ENCODE data around the gene CPN1. TPM values are rescaled to one million over a fixed set of nuclear protein-coding genes. Genes with fewer than 3 reads are reported as not detected.

Gene CPN1
- total RNA-seq, 1 experiment from 2014 or later, result not detected

GRCh38 chr10:100119726-100120125 lies 38.1 kb upstream of the CPN1 start:
- Histone ChIP-seq H3K27ac (ENCODE audit: insufficient read length, low read depth, low read length) (no peak overlapping the region), H4K20me1 (ENCODE audit: control insufficient read depth, insufficient read depth, insufficient read length) (no peaks in the 10 kb centered on the region), H3K14ac (ENCODE audit: insufficient read depth, low read length) (no peak overlapping the region), H3K27me3 (ENCODE audit: insufficient read depth, low read length) (no peaks in the 10 kb centered on the region), H4K5ac (ENCODE audit: insufficient read length, low read depth, low read length) (no peak overlapping the region), H3T11ph (ENCODE audit: low read length) (no peak overlapping the region), H3K79me2 (ENCODE audit: insufficient read depth, low read length) (no peaks in the 10 kb centered on the region), H3K56ac (ENCODE audit: insufficient read length, low read depth, low read length) (no peak overlapping the region), H3K4me2 (ENCODE audit: insufficient read depth, insufficient read length, low read length) (no peak overlapping the region), H2BK5ac (ENCODE audit: insufficient read length, low read length) (no peak overlapping the region), H3K4ac (ENCODE audit: low read depth, low read length) (no peak overlapping the region), H2BK20ac (ENCODE audit: low read depth, low read length, poor library complexity, severe bottlenecking) (no peak overlapping the region), H4K8ac (replicated peaks; ENCODE audit: insufficient read length, low read depth, low read length) (no peak overlapping the region), H4K91ac (ENCODE audit: insufficient read length, low read depth, low read length) (no peak overlapping the region), H2BK120ac (ENCODE audit: low read depth, low read length, poor library complexity, severe bottlenecking) (no peak overlapping the region), H2AK5ac (ENCODE audit: insufficient read length, low read length) (no peak overlapping the region), H3K79me1 (ENCODE audit: insufficient read depth, low read depth, low read length, poor library complexity, severe bottlenecking) (no peaks in the 10 kb centered on the region), H3K9ac (ENCODE audit: extremely low read depth, insufficient read length, low read length) (no peak overlapping the region), H3K4me1 (ENCODE audit: insufficient read depth, low read length) (no peaks in the 10 kb centered on the region), H3K23me2 (ENCODE audit: insufficient read length, low read depth, low read length, poor library complexity, severe bottlenecking) (no peaks in the 10 kb centered on the region), H3K23ac (ENCODE audit: insufficient read length, low read depth, low read length) (no peak overlapping the region), H2BK15ac (ENCODE audit: low read depth, low read length) (no peak overlapping the region), H3K9me3 (ENCODE audit: control insufficient read depth, low read depth, low read length) (no peaks in the 10 kb centered on the region), H2BK12ac (ENCODE audit: insufficient read length, low read depth, low read length) (no peak overlapping the region), H3K18ac (ENCODE audit: insufficient read length, low read depth, low read length) (no peak overlapping the region), H2AFZ (ENCODE audit: low read length) (no peak overlapping the region)
- Mint-ChIP-seq H3K4me3 (no peak overlapping the region), H3K36me3 (ENCODE audit: insufficient read depth in 1 of 3, low read depth in 3 of 3) (no peaks in the 10 kb centered on the region), H3K27ac (no peak overlapping the region), H3K9me3 (no peaks in the 10 kb centered on the region), H3K4me1 (no peaks in the 10 kb centered on the region), H3K27me3 (ENCODE audit: low read depth) (no peaks in the 10 kb centered on the region)
- DNase-seq, result no peak
- no CpG with 5 or more reads among the region's 4 CpGs for WGBS (ENCODE audit: extremely low coverage, insufficient read length, low lambda C conversion rate)
- no peak for TF ChIP-seq CTCF (conservative IDR thresholded peaks at IDR 0.05)
